Naive thymus-derived CD8-positive, alpha-beta T cell (primary cell): ENCODE results near the gene KRTAP10-12. TPM values are rescaled to one million over a fixed set of nuclear protein-coding genes. Genes with fewer than 3 reads are reported as not detected.

ENCODE experiments used
- ATAC-seq, 2 donors: fragments of 150-1000 bp; cut with Tn5 transposase in 1 of 2; sonication (Bioruptor Pico), chemical (Tn5 transposase) in 1 of 2; 1 replicate in 1 of 2; 2 replicates in 1 of 2; pipeline ENCODE4 v1.10.0; 2021; ENCODE audit warnings: mild to moderate bottlenecking in 2 of 2, moderate library complexity in 2 of 2
- POLR2A ChIA-PET: fragments of 350-600 bp; sonication (Branson Sonifier 250); formaldehyde crosslinking; loops from one replicate; lab custom pipeline; 2021; ENCODE audit warnings: antibody characterized with exemption; lab: Charles Lee
- DNase-seq, 10 donors: peaks; one replicate each; pipeline versions ENCODE4 v3.0.0 to v3.0.0-alpha.2; 2020 to 2022
- H3K27ac Mint-ChIP-seq, 10 donors: one replicate each; pipeline ENCODE4 v1.8.0; 2020 to 2022; ENCODE audit warnings: mild to moderate bottlenecking in 10 of 10, mixed read lengths in 10 of 10, moderate library complexity in 4 of 10, inconsistent platforms in 1 of 10
- H3K27me3 Mint-ChIP-seq, 5 donors: one replicate each; pipeline ENCODE4 v1.8.0; 2021 to 2022; ENCODE audit warnings: mixed read lengths in 5 of 5
- H3K36me3 Mint-ChIP-seq, 3 donors: one replicate each; pipeline ENCODE4 v1.8.0; 2020 to 2022; ENCODE audit warnings: mixed read lengths in 3 of 3, mild to moderate bottlenecking in 2 of 3, inconsistent platforms in 1 of 3
- H3K4me1 Mint-ChIP-seq, 4 donors: one replicate each; pipeline ENCODE4 v1.8.0; 2021 to 2022; ENCODE audit warnings: mixed read lengths in 4 of 4
- H3K4me3 Mint-ChIP-seq, 10 donors: one replicate each; pipeline ENCODE4 v1.8.0; 2020 to 2022; ENCODE audit warnings: mild to moderate bottlenecking in 10 of 10, mixed read lengths in 10 of 10, moderate library complexity in 6 of 10, inconsistent platforms in 1 of 10
- H3K9me3 Mint-ChIP-seq, 9 donors: one replicate each; pipeline ENCODE4 v1.8.0; 2020 to 2022; ENCODE audit warnings: mixed read lengths in 9 of 9, mild to moderate bottlenecking in 3 of 9, inconsistent platforms in 1 of 9, moderate library complexity in 1 of 9
- polyA plus RNA-seq, 3 donors: library from polyadenylated mRNA; unstranded; fragments of 300-500 nt; fragmentation: Illumina TruSeq; gene quantifications; one replicate each; pipeline ENCODE4 v1.2.3, GENCODE V29; 2021
- total RNA-seq, 8 experiments: library from RNA in 2 of 8; stranded (reverse) in 2 of 8; gene quantifications; one replicate each; pipeline ENCODE4 v1.2.3 and lab custom pipeline; 2021 to 2026

The KRTAP10-12 gene
- total and polyA plus RNA-seq, 5 experiments from 2014 or later = not detected

GRCh38 chr21:44741921-44742320, 44.9 kb downstream of the KRTAP10-12 start:
- DNase-seq (no peak), ATAC-seq (no peak)
- Mint-ChIP-seq H3K4me1 (peaks cover 4 to 11% (median 7%) of the 10 kb centered on the region in 4 donors), H3K27me3 (no peaks in the 10 kb centered on the region), H3K4me3 (no peak overlapping the region), H3K36me3 (peaks cover 0 to 9% (median 4%) of the 10 kb centered on the region in 3 donors), H3K9me3 (peaks cover 0 to 32% (median 2%) of the 10 kb centered on the region in 9 donors), H3K27ac (peak overlapping the region in 2 of 10 donors; percentile 79 to 93)
- POLR2A ChIA-PET = interaction anchor here (1.7 kb wide), 1 partner anchor 231 kb away, joined by 12 read pairs; no protein-coding TSS in a partner anchor

- Mint-ChIP-seq H3K27me3 (peaks cover 0 to under 1% (median 0%) of the 10 kb centered on the region in 5 donors), H3K4me3 (no peak overlapping the region), H3K9me3 (peaks cover 0 to 26% (median 2%) of the 10 kb centered on the region in 9 donors), H3K27ac (peak overlapping the region in 8 of 10 donors; percentile 40 to 93 (median 65)), H3K36me3 (peaks cover 0 to 8% (median 3%) of the 10 kb centered on the region in 3 donors), H3K4me1 (peaks cover 4 to 11% (median 6%) of the 10 kb centered on the region in 4 donors)
- DNase-seq = peak in 3 of 10 donors; percentile 43 to 54 (median 46)
- peak in 1 of 2 donors; percentile 53 for ATAC-seq
- POLR2A ChIA-PET = interaction anchor here (1.7 kb wide), 1 partner anchor 232 kb away, joined by 12 read pairs; no protein-coding TSS in a partner anchor
Measured at GRCh38 chr21:44742418-44743153, 45.6 kb downstream of the KRTAP10-12 start.

Other genes starting within 250 kb of the KRTAP10-12 start
- gene LRRC3, start 241.7 kb upstream of the KRTAP10-12 start, total RNA-seq = under 1 TPM; 0.88 to 0.91 TPM
- under 1 TPM; 0.06 to 0.32 (median 0.08) TPM for gene LRRC3, start 241.7 kb upstream of the KRTAP10-12 start, polyA plus RNA-seq
- not detected for gene KRTAP10-1, start 157.0 kb upstream of the KRTAP10-12 start, total RNA-seq
- gene KRTAP10-1, start 157.0 kb upstream of the KRTAP10-12 start, polyA plus RNA-seq = not detected
- gene KRTAP10-2, start 145.7 kb upstream of the KRTAP10-12 start, total RNA-seq = not detected
- not detected for gene KRTAP10-2, start 145.7 kb upstream of the KRTAP10-12 start, polyA plus RNA-seq
- gene KRTAP10-3, start 138.4 kb upstream of the KRTAP10-12 start, total RNA-seq = not detected
- gene KRTAP10-3, start 138.4 kb upstream of the KRTAP10-12 start, polyA plus RNA-seq = not detected
- gene KRTAP10-4, start 123.4 kb upstream of the KRTAP10-12 start, total RNA-seq = not detected
- gene KRTAP10-4, start 123.4 kb upstream of the KRTAP10-12 start, polyA plus RNA-seq = not detected
- not detected for gene KRTAP10-5, start 116.6 kb upstream of the KRTAP10-12 start, total RNA-seq
- gene KRTAP10-5, start 116.6 kb upstream of the KRTAP10-12 start, polyA plus RNA-seq = not detected
- not detected for gene KRTAP10-6, start 104.7 kb upstream of the KRTAP10-12 start, total RNA-seq
- not detected for gene KRTAP10-6, start 104.7 kb upstream of the KRTAP10-12 start, polyA plus RNA-seq
- not detected for gene KRTAP10-7, start 96.6 kb upstream of the KRTAP10-12 start, total RNA-seq
- gene KRTAP10-7, start 96.6 kb upstream of the KRTAP10-12 start, polyA plus RNA-seq = not detected
- gene KRTAP10-8, start 85.1 kb upstream of the KRTAP10-12 start, total RNA-seq = not detected
- gene KRTAP10-8, start 85.1 kb upstream of the KRTAP10-12 start, polyA plus RNA-seq = not detected
- gene KRTAP10-9, start 70.1 kb upstream of the KRTAP10-12 start, total RNA-seq = not detected
- gene KRTAP10-9, start 70.1 kb upstream of the KRTAP10-12 start, polyA plus RNA-seq = not detected
- not detected for gene KRTAP10-10, start 59.8 kb upstream of the KRTAP10-12 start, total RNA-seq
- not detected for gene KRTAP10-10, start 59.8 kb upstream of the KRTAP10-12 start, polyA plus RNA-seq
- not detected for gene KRTAP10-11, start 50.8 kb upstream of the KRTAP10-12 start, total RNA-seq
- gene KRTAP10-11, start 50.8 kb upstream of the KRTAP10-12 start, polyA plus RNA-seq = not detected
- not detected for gene KRTAP12-4, start 42.5 kb upstream of the KRTAP10-12 start, total RNA-seq
- gene KRTAP12-4, start 42.5 kb upstream of the KRTAP10-12 start, polyA plus RNA-seq = not detected
- not detected for gene KRTAP12-3, start 39.2 kb upstream of the KRTAP10-12 start, total RNA-seq
- not detected for gene KRTAP12-3, start 39.2 kb upstream of the KRTAP10-12 start, polyA plus RNA-seq
- not detected for gene KRTAP12-2, start 30.2 kb upstream of the KRTAP10-12 start, total RNA-seq
- not detected for gene KRTAP12-2, start 30.2 kb upstream of the KRTAP10-12 start, polyA plus RNA-seq
- gene KRTAP12-1, start 15.0 kb upstream of the KRTAP10-12 start, total RNA-seq = not detected
- gene KRTAP12-1, start 15.0 kb upstream of the KRTAP10-12 start, polyA plus RNA-seq = not detected
- not detected for gene TSPEAR, start 14.4 kb downstream of the KRTAP10-12 start, total RNA-seq
- gene TSPEAR, start 14.4 kb downstream of the KRTAP10-12 start, polyA plus RNA-seq = under 1 TPM in 1 of 3 donors, not detected in 2; 0.07 TPM
- 100 to 1,000 TPM; 167 to 186 TPM for gene UBE2G2, start 104.6 kb downstream of the KRTAP10-12 start, total RNA-seq
- gene UBE2G2, start 104.6 kb downstream of the KRTAP10-12 start, polyA plus RNA-seq = 10 to 100 TPM; 56.2 to 72.8 (median 62.3) TPM
- 10 to 100 TPM; 50.2 to 54.6 TPM for gene SUMO3, start 120.9 kb downstream of the KRTAP10-12 start, total RNA-seq
- 10 to 100 TPM; 82.8 to 94.1 (median 86.7) TPM for gene SUMO3, start 120.9 kb downstream of the KRTAP10-12 start, polyA plus RNA-seq
- gene PTTG1IP, start 176.5 kb downstream of the KRTAP10-12 start, total RNA-seq = 10 to 100 TPM; 62.0 to 68.7 TPM
- 10 to 100 TPM; 42.4 to 54.1 (median 44.3) TPM for gene PTTG1IP, start 176.5 kb downstream of the KRTAP10-12 start, polyA plus RNA-seq
- 100 to 1,000 TPM; 177 to 180 TPM for gene ITGB2, start 223.7 kb downstream of the KRTAP10-12 start, total RNA-seq
- 100 to 1,000 TPM; 423 to 549 (median 524) TPM for gene ITGB2, start 223.7 kb downstream of the KRTAP10-12 start, polyA plus RNA-seq
- gene SLX9, start 242.9 kb downstream of the KRTAP10-12 start, total RNA-seq = 10 to 100 TPM; 23.5 to 27.9 TPM
- 10 to 100 TPM; 11.7 to 13.5 (median 12.1) TPM for gene SLX9, start 242.9 kb downstream of the KRTAP10-12 start, polyA plus RNA-seq